ENCODE measurements around the gene SHISAL1.

The SHISAL1 gene

DNA sequence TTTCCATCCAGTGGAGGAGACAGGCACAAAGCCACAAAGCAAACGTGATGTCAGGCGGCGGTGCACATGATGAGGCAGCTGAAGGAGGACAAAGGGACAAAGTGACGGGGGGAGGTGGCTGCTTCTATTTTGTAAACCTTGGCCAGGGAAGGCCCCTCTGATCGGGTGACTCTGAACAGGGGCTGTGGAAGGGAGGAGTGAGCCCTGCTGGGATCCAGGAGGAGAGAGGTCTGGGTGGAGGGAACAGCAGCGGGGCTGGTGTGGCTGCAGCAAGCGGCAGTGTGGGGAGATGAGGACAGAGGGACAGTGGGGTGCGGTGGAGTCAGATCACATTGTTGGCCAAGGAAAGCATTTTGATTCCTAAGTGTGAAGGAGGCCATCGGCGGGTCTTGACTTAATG lies 36.7 kb downstream of the SHISAL1 start:
- DNase-seq = no peak

DNA sequence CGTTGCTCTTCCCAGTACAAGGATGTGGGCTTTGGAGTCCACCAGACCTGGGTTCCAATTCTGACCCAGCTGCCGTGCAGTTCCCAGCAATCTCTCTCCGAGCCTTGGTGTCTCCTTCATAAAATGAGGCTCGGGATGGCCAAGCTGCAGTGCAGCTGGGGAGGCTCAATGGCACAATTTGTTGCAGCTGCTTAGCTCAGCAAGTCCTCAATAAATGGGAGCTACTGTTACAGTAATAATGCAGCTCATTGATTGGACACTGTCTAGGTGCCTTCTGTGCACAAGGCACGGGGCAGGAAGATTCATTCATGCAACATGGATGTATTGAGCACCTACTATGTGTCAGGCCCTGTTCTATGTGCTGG lies 37.1 kb downstream of the SHISAL1 start:
- DNase-seq = no peak

DNA sequence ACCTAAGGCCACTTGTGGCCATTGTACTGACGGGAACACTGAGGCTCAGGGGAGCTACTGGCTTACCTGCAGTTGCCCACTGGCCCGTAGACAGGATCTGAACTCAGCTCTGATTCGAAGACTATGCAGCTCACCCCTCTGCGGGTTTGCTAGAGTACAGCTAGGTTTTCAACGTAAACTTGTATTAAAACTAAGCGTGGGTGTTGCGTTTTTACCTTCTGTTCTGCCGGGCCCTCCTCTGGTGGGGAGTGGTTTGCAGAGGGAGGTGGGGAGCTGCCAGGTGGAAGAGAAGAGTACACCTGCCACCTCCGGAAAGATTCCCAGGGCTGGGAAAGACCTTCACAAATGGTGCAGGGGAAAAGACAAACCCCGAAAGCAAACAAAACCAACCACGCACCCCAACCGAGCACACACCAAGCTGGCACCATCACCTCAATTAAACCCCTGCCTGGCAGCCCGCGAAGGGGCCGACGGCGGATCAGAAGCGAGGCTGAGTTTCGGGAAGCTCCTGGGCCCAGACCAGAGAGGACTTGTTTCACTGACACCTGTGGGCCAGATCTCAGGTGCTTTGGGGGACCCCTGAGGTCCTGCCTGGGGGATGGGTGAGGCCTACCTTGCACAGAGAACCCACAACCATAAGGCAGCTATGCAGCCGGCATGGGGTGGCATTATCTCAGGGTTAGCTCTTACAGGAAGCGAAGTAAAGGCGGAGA lies 37.7 kb downstream of the SHISAL1 start:
- no peak for DNase-seq

- no peak for DNase-seq
Measured at GRCh38 chr22:44273175-44273574, 39.6 kb downstream of the SHISAL1 start.

DNA sequence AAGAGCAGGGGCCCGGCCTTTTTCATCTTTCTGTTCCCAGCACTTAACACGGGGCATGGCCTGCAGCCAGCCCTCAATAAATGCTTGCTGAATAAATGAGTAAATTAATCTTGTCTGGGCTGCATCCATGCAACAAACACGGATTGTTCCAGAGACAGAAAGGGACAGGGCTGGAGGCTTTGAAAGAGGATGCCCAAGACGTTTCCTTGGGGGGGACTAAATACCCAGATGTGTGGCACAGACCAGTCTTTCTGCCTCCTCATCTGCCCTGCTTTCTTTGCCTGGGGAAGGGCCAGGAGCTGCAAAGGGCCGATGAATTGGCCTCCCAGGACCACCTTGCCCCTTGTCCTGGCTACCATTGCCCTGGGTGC lies 40.4 kb downstream of the SHISAL1 start:
- no peak for DNase-seq

DNA sequence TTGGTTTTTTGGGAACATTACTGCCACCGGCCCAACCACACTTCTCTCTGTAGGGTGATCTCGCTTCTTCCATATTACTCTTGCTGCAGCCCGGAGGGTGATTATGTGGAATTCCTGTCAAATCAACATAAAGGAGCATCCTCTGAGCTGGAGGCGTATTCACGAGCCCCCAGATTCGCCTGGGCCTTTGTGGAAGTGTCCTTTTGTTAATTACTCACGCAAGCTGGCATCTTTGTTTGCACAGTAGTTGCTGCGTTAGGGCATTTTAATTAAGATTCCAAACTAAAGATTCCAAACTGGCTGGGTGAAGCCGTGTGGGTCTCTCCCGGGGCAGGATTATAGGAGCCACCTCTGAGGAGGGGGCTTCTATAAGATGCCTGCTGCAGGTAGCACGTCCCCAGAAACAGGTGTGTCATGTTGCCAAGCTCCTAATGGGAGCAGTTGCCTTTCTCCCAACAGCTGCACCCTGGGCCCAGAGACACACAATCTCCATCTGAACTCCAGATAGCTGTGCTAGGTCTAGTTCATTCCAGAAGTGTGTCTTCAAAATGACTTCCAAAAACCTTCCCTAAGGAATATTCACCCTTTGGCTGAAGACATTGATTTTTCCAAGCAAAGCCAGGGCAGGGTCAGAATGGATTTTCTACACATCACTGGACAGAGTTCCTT lies 40.9 kb downstream of the SHISAL1 start:
- DNase-seq = no peak

- no peak for DNase-seq
Measured at GRCh38 chr22:44271010-44271500, 41.7 kb downstream of the SHISAL1 start.

DNA sequence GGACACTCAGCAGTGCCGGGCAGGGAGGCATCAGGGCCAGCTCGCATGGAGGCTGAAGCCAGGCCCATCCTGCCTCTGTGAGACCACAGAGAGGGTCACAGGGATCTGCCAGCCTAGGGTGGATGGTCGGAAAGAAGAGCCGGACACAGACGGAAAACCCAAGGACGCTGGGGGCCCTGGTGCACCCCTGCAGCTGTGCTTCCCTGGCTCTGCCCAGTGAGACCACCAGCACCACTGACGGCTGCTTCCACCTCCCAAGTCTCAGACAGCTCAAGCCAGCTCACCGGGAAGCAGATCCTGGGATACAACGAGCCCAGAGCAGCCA lies 42.2 kb downstream of the SHISAL1 start:
- no peak for DNase-seq

GRCh38 chr22:44269757-44270555 lies 42.8 kb downstream of the SHISAL1 start:
- DNase-seq = no peak

GRCh38 chr22:44269117-44269498 lies 43.6 kb downstream of the SHISAL1 start:
- DNase-seq = no peak

DNA sequence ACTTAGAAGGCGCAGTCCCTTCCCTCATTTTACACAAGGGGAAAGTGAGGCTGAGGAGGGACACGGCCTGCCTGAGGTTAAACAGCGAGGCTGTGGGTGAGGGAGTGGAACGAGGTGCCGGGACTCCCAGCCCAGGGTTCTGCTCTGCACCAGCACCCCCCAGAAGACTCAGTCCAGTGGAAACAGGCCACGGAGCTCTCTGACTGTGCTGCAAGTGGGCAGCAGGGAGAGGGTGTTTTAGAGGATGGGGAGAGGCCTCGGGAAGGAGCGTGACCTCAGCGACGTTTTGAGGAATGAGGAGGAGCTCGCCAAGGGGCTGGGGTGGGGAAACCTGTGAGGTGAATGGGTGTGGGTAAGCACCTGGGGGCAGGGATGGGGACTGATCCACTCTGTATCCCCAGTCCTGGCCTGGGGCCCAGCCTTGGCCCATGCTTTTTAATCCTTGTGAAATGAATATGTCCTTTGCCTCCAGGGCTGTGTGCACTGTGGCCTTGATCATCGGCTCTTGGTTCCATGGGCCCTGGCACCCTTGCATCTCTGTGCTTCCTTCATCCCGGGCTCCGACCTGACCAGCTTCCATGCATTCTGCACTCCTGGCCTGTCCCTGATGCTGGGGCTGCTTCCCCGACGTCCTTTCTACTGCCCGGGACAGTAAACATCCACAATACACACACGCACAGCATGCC lies 44.2 kb downstream of the SHISAL1 start:
- no peak for DNase-seq

DNA sequence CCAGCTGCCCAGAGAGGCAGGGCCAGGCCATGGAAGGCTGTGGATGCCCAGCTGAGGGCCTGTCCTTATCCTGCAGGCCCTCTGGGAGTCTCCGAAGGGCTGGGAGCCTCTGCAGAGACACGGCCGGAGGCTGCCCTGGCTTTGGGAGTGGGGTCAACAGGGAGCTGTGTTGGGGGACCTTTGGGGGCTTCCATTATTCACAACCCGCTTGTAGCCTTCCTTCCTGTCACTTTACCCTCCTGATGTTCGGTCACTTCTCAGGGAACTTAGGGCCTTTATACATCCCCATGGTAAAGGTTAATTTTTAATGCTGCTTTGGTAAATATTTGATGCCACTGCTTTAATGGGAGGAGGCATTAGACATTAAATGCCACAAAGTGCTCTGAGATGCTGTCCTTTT lies 44.9 kb downstream of the SHISAL1 start:
- DNase-seq = no peak

DNA sequence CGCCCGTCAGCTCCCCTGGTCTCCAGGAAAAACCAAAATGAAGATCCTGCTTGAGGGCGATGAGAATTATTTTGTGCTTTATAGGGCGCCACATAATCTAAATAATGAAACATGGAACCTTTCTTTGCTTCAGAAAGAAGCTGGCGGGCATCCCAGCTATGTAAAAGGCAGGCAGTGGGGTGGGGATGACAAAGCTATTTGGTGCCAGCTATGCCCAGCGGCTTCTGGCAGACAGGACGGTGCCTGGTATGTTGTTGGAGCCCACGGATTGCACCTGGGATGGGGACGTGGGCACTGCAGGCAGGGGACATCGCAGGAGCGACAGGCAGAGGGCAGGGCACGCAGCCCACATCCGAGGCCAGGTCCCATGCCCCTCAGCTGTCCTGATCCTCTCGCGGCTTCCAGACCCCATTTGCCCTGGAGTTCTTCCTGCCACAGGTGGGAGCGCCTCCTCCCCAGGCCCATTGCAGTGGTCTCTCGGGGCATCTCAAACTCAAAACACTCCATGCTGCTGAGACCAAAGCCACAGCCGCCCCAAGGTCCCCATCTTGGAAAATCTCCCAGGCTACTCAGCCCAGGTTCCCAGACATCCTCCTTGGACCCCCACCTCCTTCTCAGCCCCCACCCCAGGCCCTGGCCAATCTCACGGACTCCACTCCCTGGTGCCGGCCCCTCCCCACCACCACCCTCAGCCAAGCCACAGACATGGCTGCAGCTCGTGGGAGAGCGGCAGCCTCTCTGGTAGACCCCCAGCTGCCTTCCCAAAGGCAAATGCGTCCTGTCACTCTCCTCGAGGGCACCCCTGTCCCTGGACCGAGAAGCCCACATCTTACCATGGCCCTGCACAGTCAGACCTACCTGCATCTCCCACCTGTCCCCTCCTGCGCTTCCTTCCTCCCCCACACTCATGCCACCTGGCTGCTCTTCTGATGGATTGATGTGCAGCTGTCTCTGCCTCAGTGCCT lies 45.7 kb downstream of the SHISAL1 start:
- DNase-seq = no peak

DNA sequence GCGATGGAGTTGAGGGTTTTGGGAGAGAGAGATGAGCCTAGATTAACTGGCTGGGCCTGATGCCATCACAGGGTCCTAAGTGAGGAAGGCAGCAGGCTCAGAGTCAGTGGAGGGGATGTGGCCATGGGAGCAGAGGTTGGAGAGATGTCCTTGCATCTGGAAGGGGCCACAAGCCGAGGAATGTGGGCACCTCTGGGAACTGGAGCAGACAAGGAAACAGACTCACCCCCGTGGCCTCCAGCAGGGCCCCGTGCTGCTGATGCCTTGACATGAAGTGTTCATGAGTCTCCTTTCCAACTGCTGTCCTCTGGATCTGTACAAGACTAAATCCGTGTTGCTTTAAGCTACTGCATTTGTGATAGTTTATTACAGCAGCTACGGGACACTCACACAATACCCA lies 49.2 kb downstream of the SHISAL1 start:
- DNase-seq = no peak

- peak; percentile 88 for DNase-seq
Measured at GRCh38 chr22:44261861-44262595, 50.7 kb downstream of the SHISAL1 start.

DNA sequence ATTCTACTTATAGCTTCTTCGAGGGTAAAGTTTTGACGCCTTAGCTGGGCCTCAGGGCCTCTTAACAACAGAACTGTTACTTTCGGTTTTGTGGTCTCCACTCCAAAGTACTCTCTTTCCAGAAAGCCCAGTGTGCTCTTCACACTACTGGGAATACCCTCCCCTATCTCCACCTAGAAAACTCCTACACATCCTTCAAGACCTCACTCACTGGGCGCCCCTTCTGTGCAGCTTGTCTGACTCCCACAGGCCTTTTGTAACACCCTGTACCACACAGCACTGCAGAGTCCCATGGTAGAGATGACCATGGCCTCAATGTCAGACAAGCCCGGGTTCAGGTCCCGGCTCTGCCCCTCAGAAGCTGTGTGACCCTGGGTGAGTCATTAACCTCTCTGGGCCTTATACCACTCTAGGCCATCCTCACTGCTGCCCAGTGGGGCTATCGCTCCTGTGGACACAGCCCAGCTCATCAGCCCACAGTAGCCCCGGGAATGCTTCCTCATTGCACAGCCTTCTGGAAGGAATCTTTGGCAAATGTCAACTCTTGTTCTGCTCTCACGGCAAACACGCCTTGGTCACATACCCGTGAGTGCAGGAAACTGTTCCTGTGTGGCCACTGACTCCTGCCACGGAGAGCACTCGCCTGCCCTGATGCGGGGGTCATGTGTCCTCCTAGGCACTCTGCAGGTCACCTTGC lies 51.4 kb downstream of the SHISAL1 start:
- DNase-seq = no peak

DNA sequence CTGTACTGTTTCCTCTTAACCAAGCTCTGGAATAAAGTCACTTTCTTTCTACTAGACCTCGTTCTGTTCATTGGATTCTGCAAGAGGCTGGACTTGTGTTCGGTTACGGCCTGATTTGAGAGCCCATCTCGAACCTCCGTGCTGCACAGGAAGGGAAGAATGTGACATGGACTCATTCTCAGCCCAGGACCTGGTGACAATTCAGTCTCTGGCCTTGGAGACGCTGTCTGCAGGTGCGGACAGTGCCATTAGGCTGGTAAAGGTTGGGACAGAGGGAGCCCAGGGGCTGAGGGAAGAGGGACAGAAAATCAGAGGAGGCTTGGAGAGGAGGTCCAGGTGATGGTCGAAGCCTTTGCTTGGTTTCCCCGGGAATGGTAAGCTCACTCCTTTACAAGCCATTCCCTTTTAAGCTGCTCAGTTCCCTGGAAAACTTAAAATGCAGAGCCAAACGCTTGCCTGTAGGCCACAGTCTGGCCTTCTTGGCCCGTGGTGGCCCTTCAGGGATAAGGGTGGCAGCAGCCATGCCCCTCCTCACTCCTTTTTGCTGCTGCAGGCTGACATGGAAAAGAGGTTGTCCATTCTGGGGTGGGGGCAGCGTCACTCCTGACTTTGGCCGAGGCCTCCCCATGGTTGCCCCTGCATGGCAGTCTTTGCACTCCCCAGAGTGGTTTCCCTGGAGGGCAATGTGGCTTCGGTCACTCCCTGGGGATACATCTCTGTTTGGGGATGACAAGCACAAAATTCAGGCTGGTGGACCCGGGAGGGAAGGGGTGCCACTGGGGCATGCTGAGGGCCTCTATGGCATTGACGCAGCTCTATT lies 52.3 kb downstream of the SHISAL1 start:
- no peak for DNase-seq

GRCh38 chr22:44259366-44260215 lies 53.2 kb downstream of the SHISAL1 start:
- DNase-seq = no peak

Measured in NCI-H345 (cell line).